Skin epidermis (tissue), 12 donors: ENCODE results near the gene C16orf95.
"Not testable (repeated sequence)": the region's sequence is repeated elsewhere in the genome, so short reads cannot be mapped to it uniquely, and the experiment has no call there.

Experiments
- H3K27ac ChIP-seq, 21 experiments: fragments of 200-600 bp; sonication (generic) in 11 of 21; one replicate each; pipeline ENCODE4 v1.5.0; 2020; ENCODE audit warnings: mild to moderate bottlenecking in 3 of 21, inconsistent platforms in 2 of 21, moderate library complexity in 2 of 21
- H3K4me3 ChIP-seq, 7 experiments: fragments of 200-600 bp; sonication (generic) in 2 of 7; one replicate each; pipeline ENCODE4 v1.5.0; 2020; ENCODE audit warnings: inconsistent platforms in 2 of 7, mild to moderate bottlenecking in 2 of 7, moderate library complexity in 1 of 7

Gene C16orf95, protein sequence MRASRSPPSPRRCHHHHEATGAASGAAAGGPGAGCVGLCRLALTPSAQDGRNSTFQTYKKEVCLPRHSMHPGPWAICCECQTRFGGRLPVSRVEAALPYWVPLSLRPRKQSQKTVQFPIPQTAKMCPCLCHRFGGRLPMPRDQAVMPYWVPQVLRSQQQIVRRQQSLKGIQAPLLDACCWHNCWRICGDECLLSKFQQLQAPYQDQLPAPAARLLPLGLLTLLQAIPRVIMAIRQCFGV

DNA sequence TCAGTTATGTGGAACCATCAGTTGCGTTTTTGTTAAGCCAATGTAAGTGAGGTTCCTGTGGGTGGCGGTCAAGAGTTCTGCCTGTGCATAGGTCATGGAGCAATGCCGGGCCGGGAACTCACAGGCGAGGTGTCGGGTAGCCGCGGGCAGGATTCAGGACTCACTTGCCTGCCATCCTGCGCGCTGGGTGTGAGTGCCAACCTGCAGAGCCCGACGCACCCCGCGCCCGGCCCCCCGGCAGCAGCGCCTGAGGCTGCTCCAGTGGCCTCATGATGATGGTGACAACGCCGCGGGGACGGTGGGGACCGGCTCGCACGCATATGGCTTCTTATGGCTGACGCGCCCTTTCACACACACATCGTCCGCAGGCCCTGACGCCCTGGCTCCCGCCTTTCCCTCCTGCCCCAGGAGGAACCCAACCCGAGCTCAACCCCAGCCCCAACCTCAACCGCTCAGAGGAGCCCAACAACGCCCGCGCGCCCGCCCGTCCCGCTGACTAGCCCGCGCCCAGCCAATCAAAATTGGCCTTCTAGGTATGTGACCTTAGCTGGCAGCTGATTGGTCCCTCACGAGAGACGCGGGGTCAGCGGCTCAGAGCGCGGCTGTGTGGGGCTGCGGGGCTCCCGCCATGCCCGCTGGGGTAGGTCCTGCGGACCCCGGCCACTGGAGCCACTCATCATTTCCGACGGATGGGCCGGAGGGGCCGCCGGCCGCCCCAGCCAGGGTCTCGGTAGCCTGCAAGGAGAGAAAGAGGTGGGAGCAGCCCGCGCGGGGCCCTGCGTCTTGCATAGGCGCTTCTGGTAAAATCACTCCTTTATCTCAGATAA is at the start of gene C16orf95:
Gene C16orf95 (minus strand): TSS at position 470 of the 827 bp plus-strand sequence. CDS start 150 bp downstream, at position 320.
- Histone ChIP-seq H3K27ac (peak within 1 kb of the TSS; percentile 79 to 97 (median 91)), H3K4me3 (peak within 1 kb of the TSS; percentile 64 to 93 (median 85))

DNA sequence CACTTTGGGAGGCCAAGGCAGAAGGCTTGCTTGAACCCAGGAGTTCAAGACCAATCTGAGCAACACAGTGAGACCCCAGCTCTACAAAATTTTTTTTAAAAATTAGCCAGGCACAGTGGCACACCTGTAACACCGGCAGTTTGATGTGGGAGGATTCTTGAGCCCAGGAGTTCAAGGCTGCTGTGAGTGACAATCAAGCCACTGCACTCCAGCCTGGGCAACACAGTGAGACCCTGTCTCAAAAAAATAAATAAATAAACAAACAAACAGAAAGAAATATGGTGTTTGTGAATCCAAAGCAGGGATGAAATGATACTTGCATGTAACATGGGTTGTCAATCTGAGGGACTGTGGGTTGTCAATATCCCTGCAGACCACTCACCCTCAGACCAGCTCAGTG is 49.7 kb upstream of the C16orf95 start:
- H3K27ac ChIP-seq, result no peak overlapping the region
- H3K4me3 ChIP-seq, result no peak overlapping the region

DNA sequence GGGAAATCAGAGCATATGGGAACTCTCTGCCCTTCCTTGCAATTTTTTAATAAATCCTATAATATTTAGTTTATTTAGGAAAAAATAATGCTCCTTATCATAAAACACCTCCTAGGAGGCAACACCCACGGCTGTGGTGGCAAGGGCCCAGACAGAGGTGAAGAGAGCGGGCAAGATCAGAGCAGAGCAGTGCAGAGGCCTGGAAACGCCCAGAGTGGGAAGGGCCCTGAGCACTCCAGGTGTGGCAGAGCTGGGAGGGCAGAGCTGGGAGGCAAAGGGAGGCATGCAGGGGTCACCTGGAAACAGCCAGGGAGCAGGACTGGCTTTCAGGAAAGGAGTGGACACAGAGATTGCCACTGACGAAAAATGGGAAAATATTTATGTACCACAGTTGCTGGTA is 49.1 kb upstream of the C16orf95 start:
- no peak overlapping the region for H3K27ac ChIP-seq
- H3K4me3 ChIP-seq, result no peak overlapping the region

DNA sequence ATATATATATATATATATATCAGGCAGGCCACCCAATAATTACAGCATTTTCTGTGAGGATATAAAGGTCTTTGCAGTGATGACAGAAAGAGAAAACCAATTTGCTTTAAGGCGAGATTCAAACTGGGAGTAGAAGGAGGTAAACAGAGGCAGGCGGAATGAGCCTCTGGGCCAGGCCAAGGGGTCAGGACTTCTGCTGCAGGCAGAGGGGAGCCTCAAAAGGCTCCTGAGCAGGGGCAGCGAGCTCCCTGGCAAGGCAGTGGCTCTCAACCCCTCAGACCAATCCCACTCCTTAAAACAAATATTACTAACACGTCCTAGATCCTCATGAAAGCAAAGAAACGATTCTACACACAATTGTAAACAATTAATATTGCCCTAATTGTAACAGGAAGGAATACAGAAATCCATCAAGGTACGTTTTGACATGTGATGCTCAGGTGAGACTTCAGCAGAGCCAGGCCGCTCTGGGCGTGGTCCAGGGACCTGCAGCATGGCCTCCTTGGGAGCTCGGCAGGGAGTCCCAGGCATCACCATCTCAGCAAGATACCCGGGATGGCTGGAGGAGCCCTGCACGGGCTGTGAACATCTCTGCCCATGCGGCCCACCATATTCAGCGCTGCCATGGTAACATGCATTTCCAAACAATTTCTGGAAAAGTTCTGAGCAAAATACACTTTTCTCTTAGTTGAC is 48.0 kb upstream of the C16orf95 start:
- Histone ChIP-seq H3K4me3 (no peak overlapping the region), H3K27ac (no peak overlapping the region)

DNA sequence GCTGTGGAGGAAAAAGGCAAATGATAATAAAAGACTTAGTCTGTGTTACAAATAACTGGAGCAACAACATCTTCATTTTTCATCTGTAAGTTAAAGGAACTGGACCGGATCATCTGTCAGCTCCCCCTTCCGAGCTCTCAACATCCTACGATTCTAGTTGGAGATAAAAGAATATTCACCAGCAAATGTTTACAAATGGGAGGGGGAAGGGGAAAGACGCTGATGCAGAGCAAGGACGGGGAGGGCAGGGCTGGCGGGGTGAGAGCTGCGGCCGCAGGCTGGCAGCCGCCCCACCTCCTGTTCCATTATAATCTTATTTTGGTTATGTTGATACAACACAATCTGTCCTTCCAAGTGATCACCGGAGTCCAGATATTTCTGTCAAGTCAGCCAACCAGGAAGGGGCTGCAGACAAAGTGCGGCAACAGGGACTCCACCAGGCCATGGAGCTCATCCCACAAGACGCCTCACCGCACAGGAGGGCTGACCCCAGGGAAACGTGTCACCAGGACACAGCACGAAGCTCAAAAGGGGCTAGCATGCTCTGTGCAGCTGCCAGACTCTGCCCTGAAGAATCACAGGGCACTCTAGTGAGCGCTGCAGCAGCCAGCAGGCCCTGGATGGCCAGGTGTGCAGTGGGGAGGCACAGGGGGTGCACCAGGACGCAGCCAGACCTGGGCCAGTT is 46.7 kb upstream of the C16orf95 start:
- peak overlapping the region in 6 of 21 experiments; percentile 13 to 36 (median 28) for H3K27ac ChIP-seq
- no peak overlapping the region for H3K4me3 ChIP-seq

DNA sequence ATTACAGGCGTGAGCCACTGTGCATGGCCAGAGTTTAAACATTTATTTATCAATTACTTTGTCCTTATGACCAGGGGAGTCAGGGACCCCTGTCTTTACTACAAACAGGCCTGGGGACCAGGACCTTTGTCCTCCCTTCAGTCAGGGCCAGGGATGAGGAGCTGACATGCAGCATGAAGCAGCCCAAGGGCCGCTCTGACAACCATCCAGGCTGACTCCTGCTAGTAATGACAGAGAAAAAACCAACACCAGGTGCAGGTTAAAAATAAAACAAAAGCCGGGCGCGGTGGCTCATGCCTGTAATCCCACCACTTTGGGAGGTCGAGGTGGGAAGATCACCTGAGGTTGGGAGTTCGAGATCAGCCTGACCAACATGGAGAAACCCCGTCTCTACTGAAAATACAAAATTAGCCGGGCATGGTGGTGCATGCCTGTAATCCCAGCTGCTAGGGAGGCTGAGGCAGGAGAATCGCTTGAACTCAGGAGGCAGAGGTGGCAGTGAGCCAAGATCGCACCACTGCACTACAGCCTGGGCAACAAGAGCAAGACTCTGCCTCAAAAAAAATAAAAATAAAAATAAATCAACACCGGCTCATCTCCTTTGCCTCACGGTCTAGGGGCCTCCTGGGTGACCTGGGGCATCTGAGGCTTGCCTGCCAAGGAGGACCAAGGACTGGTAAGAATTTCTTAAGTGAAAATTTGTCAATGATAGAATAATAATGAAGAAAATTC is 45.8 kb upstream of the C16orf95 start:
- not testable (repeated sequence) for H3K27ac ChIP-seq, H3K4me3 ChIP-seq

DNA sequence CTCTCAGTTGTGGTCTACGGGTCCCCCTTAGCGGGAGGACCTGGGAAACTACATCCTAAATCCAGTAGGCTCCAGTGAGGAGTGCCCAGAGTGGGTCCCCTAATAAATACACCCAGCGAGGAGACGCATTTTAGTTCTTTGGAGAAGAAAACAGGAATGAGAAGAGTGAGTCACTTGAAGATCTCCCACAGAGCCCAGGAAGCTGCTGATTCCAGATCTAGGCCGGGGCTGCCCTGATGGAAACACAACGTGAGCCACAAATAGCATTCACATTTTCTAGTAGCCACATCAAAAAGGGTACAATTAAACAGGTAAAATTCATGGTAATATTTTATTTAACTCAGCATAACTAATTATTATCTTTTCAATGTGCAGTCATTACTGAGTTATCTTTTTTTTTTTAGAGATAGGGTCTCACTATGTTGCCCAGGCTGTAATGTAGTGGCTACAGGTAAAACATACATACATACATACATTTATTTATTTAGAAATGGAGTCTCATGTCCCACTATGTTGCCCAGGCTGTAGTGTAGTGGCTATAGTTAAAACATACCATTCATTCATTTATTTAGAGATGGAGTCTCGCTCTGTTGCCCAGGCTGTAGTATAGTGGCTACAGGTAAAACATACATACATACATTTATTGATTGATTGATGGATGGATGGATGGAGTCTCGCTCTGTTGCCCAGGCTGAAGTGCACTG is 44.9 kb upstream of the C16orf95 start:
- Histone ChIP-seq H3K27ac (no peak overlapping the region), H3K4me3 (no peak overlapping the region)

DNA sequence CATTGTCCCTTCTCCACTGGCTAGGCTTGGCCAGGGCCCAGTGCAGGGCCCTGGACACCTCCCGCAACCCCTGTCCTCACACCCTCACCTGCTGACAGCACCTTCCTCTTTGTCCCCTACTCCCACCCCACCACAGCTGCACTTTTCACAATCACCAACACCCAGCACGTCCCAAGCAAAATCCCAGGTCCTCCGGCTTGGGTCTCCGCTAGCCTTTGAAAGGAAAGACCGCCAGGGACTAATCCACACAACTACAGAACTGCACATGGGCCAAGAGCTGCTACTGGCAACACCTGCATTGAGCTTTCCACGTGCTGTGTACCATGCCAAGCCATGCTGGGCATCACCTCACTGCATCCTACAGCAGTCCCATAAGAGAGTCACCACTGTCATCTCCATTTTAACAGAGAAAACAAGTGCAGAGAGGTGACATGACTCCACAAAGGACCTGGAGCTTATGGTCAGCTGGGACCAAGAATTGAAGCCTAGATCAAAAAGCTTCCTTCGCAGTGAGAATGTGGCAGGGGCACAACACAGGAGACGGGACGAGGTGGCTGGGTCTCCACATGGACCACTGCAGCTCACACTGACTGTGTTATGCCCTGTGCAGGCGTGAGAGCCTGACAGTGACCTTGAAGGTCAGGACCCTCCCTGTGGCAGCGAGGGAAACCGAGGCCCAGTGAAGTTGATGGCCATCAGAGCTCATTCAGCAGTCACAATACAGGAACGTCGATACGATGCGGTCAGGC is 43.8 kb upstream of the C16orf95 start:
- no peak overlapping the region for H3K4me3 ChIP-seq
- no peak overlapping the region for H3K27ac ChIP-seq

DNA sequence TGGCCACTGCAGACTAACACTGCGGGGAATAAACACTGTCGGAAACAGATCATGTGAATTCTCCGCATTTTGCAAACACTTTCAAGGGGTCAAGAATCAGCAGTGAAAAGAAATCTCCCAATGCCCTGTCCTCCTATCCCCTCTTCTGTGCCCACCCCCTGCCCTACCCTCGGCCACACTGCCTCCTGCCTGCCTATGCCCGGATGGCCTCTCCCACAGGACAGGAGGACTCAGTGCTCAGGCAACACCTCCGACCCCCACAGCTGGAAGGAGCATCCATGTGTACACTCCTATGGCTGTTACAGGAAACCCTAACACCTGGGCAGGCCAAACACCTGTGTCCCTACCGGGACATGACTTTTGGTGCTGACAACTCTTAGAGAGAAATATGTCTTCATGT is 41.9 kb upstream of the C16orf95 start:
- H3K27ac ChIP-seq, result no peak overlapping the region
- no peak overlapping the region for H3K4me3 ChIP-seq

DNA sequence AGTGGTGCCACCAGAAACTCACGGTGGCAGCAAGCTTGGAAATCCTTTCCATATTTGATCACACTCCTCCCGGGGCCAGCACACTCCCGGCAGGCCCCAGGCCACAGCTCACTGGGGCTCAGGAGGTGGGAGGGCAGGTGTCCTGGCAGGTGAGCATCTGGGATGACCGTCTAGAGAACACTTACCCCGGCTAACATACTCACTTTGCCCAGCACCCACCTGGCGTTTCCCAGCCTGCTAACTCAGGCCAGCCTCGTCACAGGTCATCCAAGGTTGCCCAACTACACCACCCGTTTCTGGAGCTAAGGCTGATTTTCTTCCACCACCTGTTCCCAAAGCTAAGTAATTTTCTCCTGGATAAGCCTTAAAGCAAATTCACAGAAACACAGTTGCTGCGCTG is 41.5 kb upstream of the C16orf95 start:
- no peak overlapping the region for H3K27ac ChIP-seq
- H3K4me3 ChIP-seq, result no peak overlapping the region

DNA sequence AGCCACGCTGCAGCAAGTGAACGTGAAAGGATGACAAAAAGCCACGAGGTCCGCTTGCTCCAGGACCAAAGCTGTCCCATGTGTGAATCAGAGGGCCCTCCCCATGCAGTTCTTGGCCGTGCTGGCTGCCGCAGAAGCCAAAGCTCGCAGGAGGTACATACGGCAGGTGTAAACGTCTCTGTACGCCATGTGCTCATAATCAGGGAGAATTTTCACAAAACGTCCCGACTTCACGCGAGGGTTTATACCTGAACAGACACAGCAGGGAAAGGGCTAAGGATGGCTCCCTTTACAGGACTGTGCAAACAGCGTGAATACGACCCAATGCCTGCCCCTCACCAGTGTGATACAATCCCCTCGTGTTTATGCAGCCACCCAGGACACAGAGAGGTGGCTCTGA is 41.1 kb upstream of the C16orf95 start:
- H3K4me3 ChIP-seq, result no peak overlapping the region
- no peak overlapping the region for H3K27ac ChIP-seq

DNA sequence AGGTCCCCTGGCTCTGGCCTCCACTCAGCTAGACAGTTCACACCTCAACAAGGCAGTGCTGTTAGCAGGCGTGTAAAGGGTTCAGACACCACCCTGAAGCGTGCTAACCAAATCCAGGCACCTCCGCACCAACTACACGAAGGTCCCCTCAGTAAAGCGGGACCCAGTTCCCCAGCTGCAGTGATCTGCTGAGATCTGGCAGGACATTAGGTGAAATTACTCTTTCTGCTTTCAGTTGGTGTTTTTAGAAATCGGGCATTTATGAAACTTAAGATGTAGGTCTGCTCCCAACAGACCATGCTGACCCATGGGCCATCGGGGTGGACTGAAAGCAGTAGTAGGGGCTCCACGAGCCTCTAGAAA is 39.3 kb upstream of the C16orf95 start:
- no peak overlapping the region for H3K4me3 ChIP-seq
- no peak overlapping the region for H3K27ac ChIP-seq

DNA sequence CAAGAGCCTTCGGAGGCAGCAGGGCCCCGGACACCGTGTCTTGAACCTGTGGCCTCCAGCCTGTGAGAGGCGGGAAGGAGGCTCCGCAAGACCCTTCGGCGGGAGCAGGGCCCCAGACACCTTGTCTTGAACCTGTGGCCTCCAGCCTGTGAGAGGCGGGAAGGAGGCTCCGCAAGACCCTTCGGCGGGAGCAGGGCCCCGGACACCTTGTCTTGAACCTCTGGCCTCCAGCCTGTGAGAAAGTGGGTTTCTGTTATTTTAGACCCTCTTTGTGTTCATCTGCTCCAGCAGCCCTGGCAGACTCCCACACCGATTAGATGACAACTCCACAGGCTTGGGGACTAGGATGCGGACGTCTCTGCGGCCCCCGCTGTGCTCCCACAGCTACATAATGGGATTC is 36.4 kb upstream of the C16orf95 start:
- H3K4me3 ChIP-seq, result no peak overlapping the region
- H3K27ac ChIP-seq, result no peak overlapping the region

DNA sequence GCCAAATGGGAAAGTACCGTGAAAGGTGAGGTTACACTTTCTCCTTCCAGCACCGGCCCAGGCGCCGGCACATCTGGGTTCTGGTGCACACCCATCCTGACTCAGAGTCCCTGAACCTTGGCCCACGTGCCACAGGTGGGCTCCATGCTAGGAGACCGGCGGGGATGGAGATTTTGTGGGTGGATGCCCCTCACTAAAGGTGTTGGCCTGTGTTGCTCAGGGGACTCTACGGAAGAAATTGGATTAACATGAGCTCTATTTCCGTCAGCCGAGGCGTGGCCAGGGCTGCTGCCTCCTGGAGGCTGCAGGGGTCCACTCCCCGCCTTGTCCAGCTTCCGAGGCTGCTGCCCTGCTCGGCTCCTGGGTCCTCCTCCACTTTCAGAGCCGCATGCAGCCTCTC is 35.6 kb upstream of the C16orf95 start:
- no peak overlapping the region for H3K27ac ChIP-seq
- H3K4me3 ChIP-seq, result no peak overlapping the region

DNA sequence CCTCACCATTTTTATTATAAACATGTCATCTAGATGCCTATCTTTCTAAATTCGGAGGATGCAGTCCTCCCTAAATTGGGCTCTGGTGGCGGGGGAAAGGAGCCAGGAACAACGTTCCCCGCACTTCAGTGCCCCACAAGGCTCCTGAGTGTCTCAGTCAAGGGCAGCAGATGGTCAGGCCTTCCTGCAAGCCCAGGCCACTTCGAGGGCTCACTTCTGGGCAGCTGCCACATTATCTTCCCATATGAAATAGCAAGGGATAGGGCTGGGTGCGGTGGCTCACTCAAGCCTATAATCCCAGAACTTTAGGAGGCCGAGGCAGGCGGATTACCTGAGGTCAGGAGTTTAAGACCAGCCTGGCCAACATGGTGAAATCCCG is 34.1 kb upstream of the C16orf95 start:
- Histone ChIP-seq H3K27ac (peak overlapping the region in 13 of 21 experiments; percentile 3 to 50 (median 27)), H3K4me3 (no peak overlapping the region)

DNA sequence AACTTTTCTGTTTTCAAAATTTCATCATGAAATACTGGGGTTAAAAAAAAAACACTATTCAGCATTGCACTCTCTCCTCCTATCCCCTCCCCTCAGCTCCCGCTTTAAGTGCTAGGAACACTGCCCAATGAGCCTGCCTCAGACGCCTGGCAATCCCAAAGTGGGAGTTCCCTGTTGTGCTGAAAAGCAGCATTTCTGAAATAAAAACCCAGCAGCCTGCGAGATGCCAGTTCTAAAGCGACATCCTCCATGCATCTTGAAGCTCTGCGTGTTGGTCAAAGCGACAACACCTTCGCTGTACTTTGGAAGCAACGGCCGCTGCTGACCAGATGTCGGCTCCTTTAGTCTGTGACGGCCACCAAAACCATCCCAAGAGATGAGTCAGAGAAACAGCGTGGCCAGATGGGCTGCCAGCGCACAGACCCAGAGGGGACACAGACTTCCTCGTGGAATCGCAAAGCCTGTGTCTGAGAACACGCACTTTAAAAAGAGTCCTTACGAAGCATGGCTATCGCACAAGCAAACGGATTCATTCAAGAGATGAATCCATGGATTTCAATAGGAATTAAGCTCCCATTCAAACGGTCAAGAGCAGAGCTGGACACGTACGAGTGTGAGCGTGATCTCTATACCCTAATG is 33.6 kb upstream of the C16orf95 start:
- H3K27ac ChIP-seq, result peak overlapping the region in 13 of 21 experiments; percentile 3 to 50 (median 27)
- H3K4me3 ChIP-seq, result no peak overlapping the region

DNA sequence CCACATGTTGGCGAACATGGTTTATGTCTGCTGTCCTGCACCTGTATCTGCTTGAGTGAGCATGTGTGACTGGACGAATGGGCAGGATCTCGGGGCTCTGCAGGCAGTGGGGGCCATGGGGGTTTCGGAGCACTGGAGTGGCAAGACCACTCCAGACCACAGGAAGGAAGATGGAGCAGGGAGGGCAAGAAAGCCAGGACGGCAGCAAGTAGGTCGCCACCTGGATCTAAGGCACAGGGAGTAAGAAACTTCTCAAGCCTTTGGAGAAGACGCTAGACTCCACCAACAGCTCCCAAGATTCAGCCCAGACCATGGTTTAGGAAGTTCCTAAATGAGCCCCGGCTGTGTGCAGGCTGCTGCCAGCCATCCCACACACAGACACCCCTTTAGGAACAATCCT is 32.8 kb upstream of the C16orf95 start:
- no peak overlapping the region for H3K4me3 ChIP-seq

DNA sequence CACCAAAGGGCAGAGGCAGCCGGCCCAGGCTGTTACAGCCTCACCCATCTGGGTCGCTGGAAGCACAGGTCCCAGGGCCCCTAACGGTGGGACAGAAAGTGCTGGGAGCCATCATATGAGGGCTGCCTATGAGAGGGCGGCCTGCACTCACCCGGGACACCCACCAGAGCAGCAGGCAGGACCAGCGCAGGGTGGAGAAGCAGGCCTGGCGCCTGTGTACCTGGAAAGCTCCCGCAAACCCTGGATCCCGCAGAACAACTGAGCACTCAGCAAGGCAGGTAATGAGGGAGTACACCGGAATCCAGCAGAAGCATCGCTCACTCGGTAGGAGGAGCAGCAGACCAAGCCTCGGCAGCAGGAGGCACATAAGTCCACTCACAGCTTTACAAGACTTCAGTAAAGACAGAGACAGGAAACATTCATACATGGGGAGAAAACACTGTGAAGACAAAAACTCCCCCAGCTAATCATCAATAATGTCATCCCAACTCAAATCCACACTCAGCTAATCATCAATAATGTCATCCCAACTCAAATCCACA is 31.5 kb upstream of the C16orf95 start:
- Histone ChIP-seq H3K4me3 (no peak overlapping the region), H3K27ac (no peak overlapping the region)

More for the DNA sequence above, 32.8 kb upstream of the C16orf95 start:
- peak overlapping the region in 1 of 21 experiments; percentile 8 for H3K27ac ChIP-seq
